KG1 (cell line): Measurements from ENCODE around the gene KCTD6.

Experiments used
- DNase-seq: peaks from one replicate; lab custom pipeline; 2025; lab: John Stamatoyannopoulos, UW

KCTD6 gene

GRCh38 chr3:58491506-58492402 is at the start of gene KCTD6:
KCTD6 (plus strand) TSS chr3:58492096; CDS start chr3:58498756, 6,660 bp downstream.
- peak; percentile 80 for DNase-seq

GRCh38 chr3:58452176-58452575 is 39.7 kb upstream of the KCTD6 start:
- no peak for DNase-seq

- no peak for DNase-seq
Measured at GRCh38 chr3:58459160-58459559, 32.7 kb upstream of the KCTD6 start.

GRCh38 chr3:58462829-58463180 is 29.1 kb upstream of the KCTD6 start:
- no peak for DNase-seq

- DNase-seq: peak; percentile 37
Measured at GRCh38 chr3:58463181-58463941, 28.5 kb upstream of the KCTD6 start.

GRCh38 chr3:58463942-58464271 is 28.0 kb upstream of the KCTD6 start:
- DNase-seq: no peak

GRCh38 chr3:58464866-58465265 is 27.0 kb upstream of the KCTD6 start:
- no peak for DNase-seq

- DNase-seq: no peak
Measured at GRCh38 chr3:58466899-58467563, 24.9 kb upstream of the KCTD6 start.

GRCh38 chr3:58469096-58469495 is 22.8 kb upstream of the KCTD6 start:
- no peak for DNase-seq

GRCh38 chr3:58470363-58471024 is 21.4 kb upstream of the KCTD6 start:
- no peak for DNase-seq

GRCh38 chr3:58471025-58471887 is 20.6 kb upstream of the KCTD6 start:
- DNase-seq: peak; percentile 51

GRCh38 chr3:58473275-58473674 is 18.6 kb upstream of the KCTD6 start:
- DNase-seq: no peak

- no peak for DNase-seq
Measured at GRCh38 chr3:58474348-58474911, 17.5 kb upstream of the KCTD6 start.

GRCh38 chr3:58474967-58475578 is 16.8 kb upstream of the KCTD6 start:
- DNase-seq: no peak

GRCh38 chr3:58478781-58479180 is 13.1 kb upstream of the KCTD6 start:
- DNase-seq: no peak

GRCh38 chr3:58480309-58480708 is 11.6 kb upstream of the KCTD6 start:
- no peak for DNase-seq

- no peak for DNase-seq
Measured at GRCh38 chr3:58482917-58483636, 8.8 kb upstream of the KCTD6 start.

GRCh38 chr3:58484045-58484721 is 7.7 kb upstream of the KCTD6 start:
- no peak for DNase-seq

- no peak for DNase-seq
Measured at GRCh38 chr3:58484722-58485069, 7.2 kb upstream of the KCTD6 start.
